GM18868 (cell line): Measurements from ENCODE around the gene CRISPLD2.
A peak's percentile ranks its signal among the peaks of the same experiment; 100 is the strongest.

Experiments used
- ATAC-seq: cut with Tn5 transposase; IDR thresholded peaks from one replicate; pipeline ENCODE4 v1.9.1; 2021; ENCODE audit warnings: mild to moderate bottlenecking, moderate library complexity; ENCODE audit not compliant: unreplicated experiment

The CRISPLD2 gene

DNA sequence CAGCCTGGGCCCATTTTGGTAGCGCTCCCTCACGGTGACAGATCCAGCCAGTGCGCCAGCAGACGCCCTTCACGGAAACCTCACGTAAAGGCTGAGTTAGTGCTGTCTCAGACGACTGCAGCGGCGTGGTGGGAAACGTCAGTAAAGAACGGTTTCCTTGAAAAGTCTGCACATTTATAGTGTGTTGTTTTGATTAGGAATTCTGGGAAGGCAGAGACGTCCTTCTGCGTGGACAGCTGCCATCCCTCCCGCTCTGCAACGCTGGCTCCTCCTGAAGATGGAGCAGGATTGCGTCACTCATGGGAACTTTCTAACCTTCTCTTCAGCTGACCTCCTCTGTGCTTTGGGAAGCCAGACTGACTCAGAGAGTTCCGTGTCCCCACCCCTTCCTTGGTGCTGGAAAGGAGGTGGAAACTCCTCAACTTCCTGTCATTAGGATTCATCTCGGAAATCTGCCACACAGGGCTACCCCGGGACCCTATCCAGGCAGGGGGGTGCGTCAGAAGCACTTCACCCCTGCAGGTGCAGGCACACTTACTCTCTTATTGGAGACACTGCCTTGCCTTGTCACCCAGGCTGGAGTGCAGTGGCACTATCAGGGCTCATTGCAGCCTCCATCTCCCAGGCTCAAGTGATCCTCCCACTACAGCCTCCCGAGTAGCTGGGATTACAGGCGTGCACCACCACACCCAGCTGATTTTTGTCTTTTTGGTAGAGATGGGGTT is 24.3 kb upstream of the CRISPLD2 start:
- ATAC-seq, result no peak

DNA sequence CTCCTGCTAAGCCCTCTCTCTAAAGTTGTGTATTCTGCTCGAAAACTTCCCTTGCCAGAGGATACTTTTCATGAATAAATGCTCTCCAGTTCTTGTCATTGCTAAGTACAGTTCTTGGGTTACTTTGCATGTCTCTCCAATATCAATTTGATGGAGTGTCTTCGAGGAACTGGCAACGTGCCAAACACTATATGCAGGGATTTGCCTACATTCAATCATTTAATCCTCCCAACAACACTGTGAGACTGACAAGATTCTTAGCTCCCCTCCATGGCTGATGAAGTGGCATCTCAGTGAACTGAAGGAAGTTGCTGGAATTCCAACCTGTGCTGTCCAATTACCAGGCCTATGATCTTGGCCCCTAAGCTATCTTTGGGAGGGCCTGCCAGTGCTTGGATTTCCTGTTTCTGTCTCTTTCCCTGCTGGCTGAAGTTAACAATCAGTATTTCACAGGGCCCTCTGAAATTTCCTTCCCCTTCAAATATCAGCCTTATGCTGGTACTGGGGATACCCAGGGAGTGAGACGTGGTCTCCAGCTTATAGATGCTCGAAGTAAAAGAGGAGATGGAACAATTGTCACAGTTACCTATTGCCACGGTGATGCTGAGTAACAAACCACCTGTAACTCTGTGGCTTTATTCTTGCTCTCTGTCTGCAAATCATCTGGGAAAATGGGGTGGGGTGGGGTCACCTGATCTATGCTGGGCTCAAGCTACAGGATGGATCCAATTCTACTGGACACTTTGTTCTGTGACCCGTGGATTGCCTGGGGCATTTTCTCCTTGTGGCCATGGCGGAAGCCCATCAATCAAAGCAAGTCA is 19.4 kb upstream of the CRISPLD2 start:
- no peak for ATAC-seq

DNA sequence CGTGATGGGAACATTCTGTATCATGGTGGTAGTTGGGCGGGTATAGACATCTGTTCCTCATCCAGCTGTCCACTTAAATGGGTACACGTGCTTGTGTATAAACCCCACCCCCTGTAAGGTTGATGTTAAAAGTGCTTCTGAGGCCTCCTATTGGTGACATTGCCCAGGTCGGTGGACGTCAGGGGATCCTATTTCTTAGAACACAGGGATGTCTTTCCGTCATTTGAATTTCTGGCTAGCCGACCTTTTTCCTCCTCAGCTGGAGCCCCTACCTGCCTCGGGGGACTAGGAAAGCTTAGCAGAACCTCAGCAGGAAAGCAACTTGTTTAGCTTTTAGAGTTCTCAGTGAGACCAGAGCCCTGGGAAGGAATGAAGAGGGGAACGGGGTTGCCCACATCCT is 16.6 kb upstream of the CRISPLD2 start:
- no peak for ATAC-seq

DNA sequence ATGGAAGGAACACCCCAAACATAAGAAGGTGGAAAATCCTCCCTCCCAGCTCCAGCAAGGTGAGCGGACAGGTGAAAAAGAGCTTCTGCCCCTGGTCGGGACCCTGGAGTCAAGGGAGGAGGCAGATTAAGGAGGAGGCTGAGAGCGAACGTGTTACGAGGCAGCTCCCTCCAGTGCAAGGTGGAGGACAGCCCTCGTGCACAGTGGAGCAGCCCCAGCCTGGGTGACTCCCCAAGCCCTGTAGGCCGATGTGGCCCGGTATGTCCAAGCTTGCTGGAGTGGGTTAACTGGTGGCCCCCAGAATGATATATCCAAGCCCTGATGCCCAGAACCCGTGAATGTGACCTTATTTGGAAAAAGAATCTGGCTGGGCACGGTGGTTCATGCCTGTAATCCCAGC is 15.5 kb upstream of the CRISPLD2 start:
- ATAC-seq, result no peak

DNA sequence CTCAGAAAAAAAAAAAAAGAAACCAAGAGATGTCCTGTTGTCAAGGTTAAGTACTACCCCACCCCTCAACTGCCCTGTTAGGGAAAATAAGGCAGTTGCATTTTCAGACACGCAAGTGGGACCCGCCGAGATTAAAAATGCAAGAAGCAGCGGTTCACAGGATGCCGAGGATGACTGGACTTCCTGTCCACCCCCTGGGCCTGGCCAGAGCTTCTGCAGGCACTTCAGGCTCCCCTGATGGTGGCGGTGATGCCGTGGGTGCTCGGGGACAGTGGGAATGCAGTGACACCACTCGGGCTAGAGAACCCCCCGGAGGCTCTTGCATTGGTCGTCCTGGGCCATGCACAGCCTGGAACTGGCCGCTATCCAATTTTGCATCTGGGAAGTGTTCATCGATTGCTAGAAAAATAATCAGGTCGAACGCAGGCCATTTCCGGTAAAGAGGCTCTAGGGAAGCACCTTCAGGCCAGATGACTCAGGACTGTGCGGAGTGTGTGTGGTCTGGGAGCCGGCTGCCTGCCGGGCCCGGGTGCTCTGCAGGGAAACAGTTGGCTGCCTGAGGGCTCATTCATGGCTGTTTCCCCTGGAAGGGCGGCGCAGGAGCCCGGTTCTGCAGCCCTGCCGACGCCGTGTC is 13.4 kb upstream of the CRISPLD2 start:
- ATAC-seq, result no peak

DNA sequence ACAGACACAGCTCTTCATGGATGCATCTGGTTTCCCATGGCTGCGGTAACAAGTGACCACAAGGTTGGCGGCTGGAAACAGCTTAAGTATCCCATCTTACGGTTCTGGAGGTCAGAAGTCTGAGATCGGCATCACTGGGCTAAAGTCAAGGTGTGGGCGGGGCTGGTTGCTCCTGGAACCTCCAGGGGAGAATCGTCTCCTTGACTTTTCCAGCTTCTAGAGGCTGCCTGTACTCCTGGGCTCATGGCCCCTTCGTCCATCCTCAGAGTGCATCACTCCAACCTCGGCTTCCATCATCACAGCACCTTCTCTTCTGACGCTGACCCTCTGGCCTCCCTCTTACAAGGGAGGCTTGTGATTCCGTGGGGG is 12.9 kb upstream of the CRISPLD2 start:
- no peak for ATAC-seq

DNA sequence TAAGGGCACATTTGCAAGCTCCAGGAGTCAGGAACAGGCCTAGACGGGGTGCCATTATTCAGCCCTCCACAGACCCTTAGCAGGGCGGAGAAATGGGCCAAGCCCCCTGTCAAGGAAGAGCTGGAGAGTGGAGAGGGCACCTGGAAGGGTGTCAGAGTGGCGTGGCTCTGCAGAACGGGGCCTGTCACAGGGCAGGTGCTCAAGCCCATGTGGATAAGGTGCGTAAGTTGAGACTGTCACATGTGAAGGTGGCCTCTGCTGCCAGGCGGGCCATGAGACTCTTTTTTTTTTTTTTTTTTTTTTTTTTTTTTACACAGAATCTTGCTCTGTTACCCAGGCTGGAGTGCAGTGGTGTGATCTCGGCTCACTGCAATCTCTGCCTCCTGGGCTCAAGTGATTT is 12.0 kb upstream of the CRISPLD2 start:
- no peak for ATAC-seq

DNA sequence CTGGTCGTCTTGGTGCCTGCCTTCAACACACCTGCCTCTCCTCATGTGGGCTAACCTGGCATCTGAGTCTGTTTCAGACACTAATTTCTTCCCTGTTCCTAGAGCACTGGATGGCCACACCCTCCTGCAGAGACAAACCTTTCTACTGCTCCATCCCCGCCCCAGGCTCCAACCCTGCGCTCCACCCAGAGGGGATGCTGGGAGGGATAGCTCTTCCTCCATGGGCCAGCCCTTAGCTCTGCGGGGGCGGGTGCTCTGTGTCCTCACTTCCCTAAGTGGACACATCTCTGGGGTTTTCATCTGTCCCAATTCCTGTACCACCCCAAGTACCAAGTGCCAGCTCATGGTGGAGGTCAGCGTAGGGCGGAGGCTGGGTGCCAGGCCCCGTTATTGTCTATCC is 11.0 kb upstream of the CRISPLD2 start:
- no peak for ATAC-seq

DNA sequence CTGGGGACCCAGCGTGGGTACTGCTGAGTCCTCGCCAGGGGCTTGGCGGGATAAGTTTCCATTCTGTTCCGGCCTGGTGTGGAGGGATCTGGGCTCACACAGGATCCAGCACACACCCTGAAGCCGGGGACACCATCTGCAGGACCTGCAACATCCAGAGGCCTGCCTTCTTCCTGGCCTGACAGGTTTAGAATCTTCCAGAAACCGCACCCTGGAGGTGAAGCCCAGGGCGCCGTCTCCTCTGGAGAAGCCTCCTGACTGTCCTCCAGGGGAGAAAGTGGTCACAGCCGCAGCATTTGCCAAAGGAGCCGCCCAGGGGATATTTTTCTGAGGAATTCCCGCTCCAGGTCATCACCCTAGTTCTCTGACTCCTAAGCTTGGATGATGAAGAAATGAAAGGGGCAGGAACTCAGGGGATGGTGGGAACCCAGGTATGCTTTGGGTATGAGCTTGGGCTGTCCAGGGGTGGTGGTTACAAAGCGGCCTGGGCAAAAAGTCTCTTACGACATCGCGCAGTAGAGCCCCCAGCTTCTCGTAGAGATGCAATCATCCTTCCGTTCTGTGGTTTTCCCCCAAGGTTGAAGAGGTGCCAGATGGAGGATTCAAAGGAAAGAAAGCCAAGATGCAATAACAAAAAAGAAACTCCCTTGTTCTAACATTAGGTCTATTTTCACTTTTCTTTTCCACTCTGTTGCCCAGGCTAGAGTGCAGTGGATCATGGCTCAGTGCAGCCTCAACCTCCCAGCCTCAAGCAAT is 9.1 kb upstream of the CRISPLD2 start:
- peak; percentile 40 for ATAC-seq

DNA sequence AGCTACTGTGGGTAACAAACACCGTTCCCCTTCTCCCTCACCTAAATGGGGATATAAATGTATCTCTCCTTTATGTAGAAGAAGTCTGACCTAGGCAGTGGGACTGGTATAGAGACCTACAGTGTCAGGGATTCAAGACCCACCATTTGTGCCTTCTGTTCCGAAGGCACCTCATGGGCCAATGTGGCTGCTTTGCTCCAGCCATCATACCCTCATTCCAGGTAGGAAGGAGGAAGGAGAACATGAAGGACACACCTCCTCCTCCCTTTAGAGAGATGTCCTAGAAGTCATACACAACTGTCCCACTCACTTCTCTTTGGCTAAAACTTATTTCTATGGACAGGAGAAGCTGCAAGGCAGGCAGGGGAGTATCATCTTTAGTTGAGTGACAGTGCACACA is 8.3 kb upstream of the CRISPLD2 start:
- no peak for ATAC-seq

DNA sequence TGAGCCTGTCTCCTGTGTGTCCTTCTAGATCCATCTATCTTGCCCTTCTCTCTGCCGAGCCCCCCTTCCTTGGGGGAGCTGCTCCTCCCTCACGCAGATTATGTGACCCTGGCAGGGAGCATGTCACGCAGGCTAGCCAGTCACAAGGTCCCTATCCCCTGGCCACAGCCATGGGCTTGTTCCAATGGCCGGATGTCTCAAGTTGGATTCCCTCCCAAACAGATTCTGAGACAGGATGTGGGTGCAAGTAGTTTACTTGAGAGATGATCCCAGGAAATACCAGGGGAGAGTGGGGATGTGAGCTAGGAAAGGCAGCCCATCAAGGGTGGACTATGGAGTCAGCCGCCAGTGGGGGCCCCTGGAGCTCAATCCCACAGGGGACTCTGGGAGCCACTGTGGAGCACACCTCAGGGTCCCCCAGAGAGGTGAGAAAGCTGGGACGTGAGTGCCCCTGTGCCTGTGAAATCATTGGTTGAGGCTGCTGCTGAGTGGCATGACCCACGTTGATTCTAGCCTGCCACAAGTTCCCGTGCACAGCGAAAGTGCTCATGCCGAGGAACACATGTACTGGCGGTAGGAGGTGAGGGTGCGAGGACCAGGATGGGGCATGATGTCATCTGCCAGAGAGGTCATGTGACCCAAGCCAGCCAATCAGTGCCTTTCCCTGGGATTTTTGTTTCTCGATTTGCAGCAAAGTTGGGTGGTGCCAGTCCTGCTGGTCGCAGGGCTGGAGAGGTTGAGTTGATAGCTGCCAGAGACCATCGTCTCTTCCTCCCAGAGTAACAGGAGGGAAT is 6.4 kb upstream of the CRISPLD2 start:
- ATAC-seq, result no peak

DNA sequence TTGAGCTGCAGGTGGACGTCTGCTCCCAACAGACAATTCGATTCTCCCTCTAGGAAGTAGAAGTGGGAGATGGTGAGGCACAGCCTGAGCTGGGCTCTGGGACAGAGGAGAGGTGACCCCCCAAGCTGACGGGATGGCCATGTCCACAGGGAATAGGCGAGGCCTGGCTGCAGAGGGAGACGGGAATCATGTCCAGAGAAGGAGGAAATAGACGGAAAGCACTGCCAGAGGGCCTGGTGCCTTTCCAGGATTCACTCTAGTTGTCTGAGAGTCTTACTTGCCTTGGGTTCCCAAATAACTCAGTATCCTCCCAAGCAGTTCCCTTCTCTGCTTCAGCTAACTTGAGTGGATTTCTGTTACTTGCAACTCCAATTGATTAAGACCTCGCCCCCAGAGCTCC is 4.3 kb upstream of the CRISPLD2 start:
- no peak for ATAC-seq

DNA sequence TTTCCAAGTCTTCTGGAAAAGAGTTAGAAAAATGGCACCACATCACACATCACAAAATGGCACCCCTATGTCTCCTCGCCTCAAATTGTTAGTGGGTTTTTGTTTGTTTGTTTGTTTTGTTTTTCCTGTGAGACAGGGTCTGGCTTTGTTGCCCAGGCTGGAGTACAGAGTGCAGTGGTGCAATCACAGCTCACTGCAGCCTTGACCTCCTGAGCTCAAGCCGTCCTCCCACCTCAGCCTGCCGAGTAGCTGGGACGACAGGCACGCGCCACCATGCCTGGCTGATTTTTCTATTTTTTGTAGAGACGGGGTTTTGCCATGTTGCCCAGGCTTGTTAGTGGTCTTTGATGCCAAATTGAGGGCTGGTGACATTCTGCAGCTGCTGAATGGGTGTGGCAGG is 3.8 kb upstream of the CRISPLD2 start:
- no peak for ATAC-seq

DNA sequence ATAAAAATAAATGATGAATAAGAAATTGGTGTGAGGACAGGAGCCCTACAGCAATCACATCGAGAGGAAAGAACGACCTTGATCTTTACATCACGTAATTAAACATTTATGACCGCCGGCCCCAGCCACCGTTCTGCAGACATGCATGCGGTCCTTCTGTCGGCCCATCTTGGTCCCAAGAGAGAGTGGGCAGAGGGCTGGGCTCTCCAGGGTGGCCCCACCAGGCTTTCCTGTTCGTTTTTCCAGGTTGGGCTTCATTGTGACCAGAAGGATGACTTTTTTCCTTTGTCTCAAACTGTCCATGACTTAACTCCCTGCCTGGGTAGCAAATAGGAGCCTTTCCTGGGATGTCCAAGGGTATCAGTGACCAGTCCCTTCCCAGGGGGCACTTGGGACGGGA is 3.3 kb upstream of the CRISPLD2 start:
- ATAC-seq, result no peak

DNA sequence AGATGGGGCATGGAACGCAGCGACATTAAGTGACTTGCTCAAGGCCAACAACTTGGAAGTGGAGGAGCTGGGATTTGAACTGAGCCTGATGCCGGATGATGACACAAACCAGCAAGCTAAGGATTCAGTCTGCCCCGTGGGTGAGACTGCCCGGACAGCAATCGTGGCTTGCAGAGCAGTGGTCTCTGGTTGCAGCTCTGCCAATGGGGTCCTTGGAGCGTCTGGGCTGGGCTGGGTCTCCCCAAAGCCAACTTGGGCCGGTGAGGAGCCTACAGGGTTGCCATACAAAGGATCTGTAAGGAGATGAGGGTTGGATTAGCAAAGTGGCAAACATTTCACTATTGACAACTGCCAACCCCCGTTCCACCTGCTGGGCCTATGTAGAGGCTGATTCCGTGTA is 2.6 kb upstream of the CRISPLD2 start:
- no peak for ATAC-seq

DNA sequence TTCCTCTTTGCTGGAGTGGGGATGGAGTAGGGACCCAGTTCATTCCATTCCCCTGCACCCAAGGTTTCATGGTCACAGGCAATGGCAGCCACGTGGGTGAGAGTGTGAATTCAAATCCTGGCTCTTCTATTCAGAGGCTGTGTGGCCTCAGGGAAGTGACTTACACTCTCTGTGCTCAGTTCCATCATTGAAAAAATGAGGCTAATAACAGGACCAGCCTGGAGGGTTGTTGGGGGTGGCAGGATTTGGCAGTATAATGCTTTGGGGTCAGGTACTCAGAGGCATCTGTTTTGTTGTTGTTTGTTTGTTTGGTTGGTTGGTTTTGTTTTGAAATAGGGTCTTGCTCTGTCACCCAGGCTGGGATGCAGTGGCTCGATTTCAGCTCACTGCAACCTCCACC is 2.2 kb upstream of the CRISPLD2 start:
- ATAC-seq, result no peak

DNA sequence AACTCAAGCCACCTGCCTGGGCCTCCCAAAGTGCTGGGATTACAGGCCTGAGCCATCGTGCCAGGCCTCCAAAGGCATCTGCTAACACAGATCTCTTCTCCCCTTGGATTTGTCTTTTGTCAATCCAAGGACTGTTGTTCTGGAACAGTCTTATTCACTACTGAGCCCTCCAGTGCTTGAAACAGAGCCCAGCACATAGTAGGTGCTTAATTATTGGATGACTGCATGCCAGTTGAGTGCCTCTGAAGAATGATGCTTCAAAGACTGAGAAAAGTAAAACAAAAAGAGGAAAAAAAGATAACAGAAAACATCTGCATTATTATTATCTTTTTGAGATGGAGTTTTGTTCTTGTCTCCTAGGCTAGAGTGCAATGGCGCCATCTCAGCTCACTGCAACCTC is 1.7 kb upstream of the CRISPLD2 start:
- ATAC-seq, result no peak

DNA sequence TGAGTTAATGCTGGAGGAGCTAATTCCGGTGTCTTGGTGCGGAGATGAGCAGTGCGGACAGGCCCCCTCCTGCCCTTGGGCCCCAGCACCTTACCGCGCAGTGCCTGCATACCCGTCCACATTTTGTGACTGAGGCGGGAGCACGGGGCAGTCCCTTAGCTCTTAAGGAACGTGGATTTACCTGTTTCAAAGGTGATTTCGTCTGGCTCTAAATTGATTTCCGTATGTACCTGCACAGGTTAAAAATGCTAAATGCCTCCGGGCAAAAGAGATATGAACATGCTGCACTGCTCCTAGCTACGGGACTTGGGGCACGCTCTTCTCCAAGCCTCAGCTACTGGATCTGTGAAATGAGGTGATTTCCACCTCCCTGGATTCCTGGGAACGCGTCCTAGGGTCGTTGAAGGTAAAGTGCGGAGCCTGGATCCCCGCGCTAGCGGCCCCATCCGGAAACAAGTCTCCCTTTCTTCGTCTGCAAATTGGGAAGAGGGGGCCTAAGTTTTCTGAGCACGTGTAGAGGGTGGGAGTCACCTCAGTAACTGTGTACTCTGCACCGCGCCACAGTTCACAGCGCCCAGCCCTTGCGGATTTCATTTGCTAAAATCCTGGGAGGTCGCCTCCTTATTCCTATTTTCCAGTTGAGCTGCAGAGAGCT is 669 bp upstream of the CRISPLD2 start:
- ATAC-seq, result no peak

DNA sequence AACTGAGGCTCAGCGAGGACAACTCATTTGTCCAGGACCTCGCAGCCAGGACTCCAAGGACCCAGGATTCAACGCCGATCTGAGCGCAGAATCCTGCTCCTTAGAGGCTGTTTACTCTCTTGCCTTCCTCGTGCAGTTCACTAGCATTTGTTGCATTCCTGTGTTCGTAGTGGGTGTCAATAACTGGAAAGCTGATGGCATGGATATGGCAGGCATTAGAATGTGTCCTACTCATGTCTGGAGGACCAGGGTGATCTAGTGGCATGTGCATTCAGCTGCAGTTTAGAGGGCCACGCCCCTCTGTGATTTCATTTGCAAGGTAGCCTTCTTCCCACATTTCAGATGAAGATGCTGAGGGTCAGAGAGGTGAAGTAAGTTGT is 510 bp downstream of the CRISPLD2 start:
- ATAC-seq, result no peak

DNA sequence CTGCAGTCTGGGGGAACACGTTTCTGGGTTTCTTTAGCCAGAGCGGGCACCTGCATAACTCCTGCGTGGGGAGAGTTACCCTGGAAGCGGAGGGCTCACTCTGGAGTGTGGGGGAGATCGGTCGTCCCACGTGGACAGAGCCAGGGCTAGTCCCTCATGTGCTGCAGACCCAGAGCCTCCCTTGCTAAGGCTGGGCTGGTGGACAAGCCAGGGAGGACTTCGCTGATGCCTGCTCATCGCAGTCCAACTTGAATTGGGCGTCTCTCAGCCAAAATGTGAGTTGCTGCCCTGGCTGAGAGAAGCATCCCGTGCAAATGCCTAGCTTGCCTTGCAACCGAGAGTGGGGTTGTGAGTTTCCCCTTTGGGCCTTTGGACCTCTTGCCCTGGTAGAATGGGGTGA is 986 bp downstream of the CRISPLD2 start:
- ATAC-seq, result no peak
